A673 (cell line): ENCODE results near the gene VWA8. TPM values are rescaled to one million over a fixed set of nuclear protein-coding genes. Genes with fewer than 3 reads are reported as not detected.

ENCODE experiments used
- BruUV-seq: library from RNA; stranded (reverse); fragments of 400-500 nt; replicated peaks from 2 replicates; lab custom pipeline; 2021; lab: Mats Ljungman, UMichigan
- CTCF ChIA-PET: fragments of 300-600 bp; sonication (Branson Sonifier 250); formaldehyde crosslinking; loops from one replicate; lab custom pipeline; 2022; ENCODE audit warnings: antibody characterized with exemption; lab: Charles Lee
- POLR2A ChIA-PET: fragments of 300-600 bp; sonication (Branson Sonifier 250); formaldehyde crosslinking; loops from one replicate; lab custom pipeline; 2022; ENCODE audit warnings: antibody characterized with exemption; ENCODE audit not compliant: low non-redundant PET; lab: Charles Lee
- DNase-seq: peaks from one replicate; pipeline ENCODE4 v3.0.0-alpha.2; 2015; ENCODE audit warnings: low spot score
- H3K27ac ChIP-seq: fragments of 200-600 bp; sonication (generic); 2 replicates; pipeline ENCODE4 v1.5.1; 2016; ENCODE audit warnings: mixed run types, low read depth, mild to moderate bottlenecking, mixed read lengths, antibody characterized with exemption, low read length; ENCODE audit not compliant: poor library complexity, severe bottlenecking
- H3K27me3 ChIP-seq: fragments of 200-600 bp; sonication (generic); replicated peaks from 2 replicates; pipeline ENCODE4 v1.6.1; 2017; ENCODE audit warnings: mixed run types, low read depth, mild to moderate bottlenecking, mixed read lengths, antibody characterized with exemption, low read length; ENCODE audit not compliant: insufficient read depth, poor library complexity
- H3K36me3 ChIP-seq: fragments of 200-600 bp; sonication (generic); 2 replicates; pipeline ENCODE4 v1.6.1; 2016; ENCODE audit warnings: mixed run types, mild to moderate bottlenecking, mixed read lengths, antibody characterized with exemption, low read length; ENCODE audit not compliant: insufficient read depth, poor library complexity, severe bottlenecking
- H3K4me1 ChIP-seq: fragments of 200-600 bp; sonication (generic); 2 replicates; pipeline ENCODE4 v1.6.1; 2017; ENCODE audit warnings: mixed run types, mild to moderate bottlenecking, mixed read lengths, antibody characterized with exemption, low read length; ENCODE audit not compliant: insufficient read depth, poor library complexity, severe bottlenecking
- H3K4me3 ChIP-seq: fragments of 200-600 bp; sonication (generic); 2 replicates; pipeline ENCODE4 v1.5.1; 2016; ENCODE audit warnings: low read depth, mixed run types, mild to moderate bottlenecking, mixed read lengths, low read length; ENCODE audit not compliant: poor library complexity, severe bottlenecking
- H3K9me3 ChIP-seq: fragments of 200-600 bp; sonication (generic); 2 replicates; pipeline ENCODE4 v1.6.1; 2016; ENCODE audit warnings: mixed run types, low read depth, mild to moderate bottlenecking, mixed read lengths, antibody characterized with exemption, low read length; ENCODE audit not compliant: poor library complexity, severe bottlenecking
- EZH2 ChIP-seq: fragments of 200-600 bp; sonication (generic); IDR thresholded peaks from 2 replicates; pipeline ENCODE4 v1.6.1; 2017; ENCODE audit warnings: borderline replicate concordance, low read depth, mild to moderate bottlenecking, mixed read lengths, antibody characterized with exemption, low read length; ENCODE audit not compliant: poor library complexity, severe bottlenecking
- intact Hi-C: fragments of 100-400 bp; cut with micrococcal nuclease; formaldehyde crosslinking; loops from one replicate; pipeline ENCODE4 v1.10.0; 2022; ENCODE audit not compliant: unreplicated experiment
- total RNA-seq: library from RNA; stranded (reverse); gene quantifications from 2 replicates; pipeline ENCODE4 v1.2.3, GENCODE V29; 2021
- TF ChIP-seq, protein P1 (sequence below): fragments of 300-800, 200-600 bp; sonication (generic); conservative IDR thresholded peaks from 2 replicates; pipeline ENCODE4 v1.5.1; 2017; ENCODE audit warnings: low read depth, mild to moderate bottlenecking, antibody characterized with exemption, low read length, moderate library complexity, mixed read lengths

Gene VWA8
- total RNA-seq, 1 experiment from 2014 or later, result 18.5 TPM

DNA sequence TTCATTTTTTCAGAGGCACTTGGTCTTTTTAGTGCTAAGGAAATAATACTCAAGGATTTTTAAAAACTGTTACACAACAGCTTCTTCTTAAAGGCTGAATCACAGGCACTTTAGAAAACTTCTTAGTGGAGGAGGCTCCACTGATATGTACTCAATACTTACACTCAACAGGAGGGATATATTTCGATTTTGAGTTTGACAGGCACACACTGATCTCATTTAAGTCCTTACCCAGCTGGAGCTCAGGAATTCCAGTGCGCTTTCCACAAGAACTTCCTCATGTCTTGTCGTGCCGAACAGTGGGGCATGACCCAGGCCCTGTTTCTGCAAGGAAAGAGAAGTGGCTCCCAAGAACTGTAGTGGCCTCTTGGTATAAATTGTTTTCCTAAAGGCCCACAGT lies 399.7 kb downstream of the VWA8 start:
- no peak for TF ChIP-seq EZH2
- TF ChIP-seq, protein P1, sequence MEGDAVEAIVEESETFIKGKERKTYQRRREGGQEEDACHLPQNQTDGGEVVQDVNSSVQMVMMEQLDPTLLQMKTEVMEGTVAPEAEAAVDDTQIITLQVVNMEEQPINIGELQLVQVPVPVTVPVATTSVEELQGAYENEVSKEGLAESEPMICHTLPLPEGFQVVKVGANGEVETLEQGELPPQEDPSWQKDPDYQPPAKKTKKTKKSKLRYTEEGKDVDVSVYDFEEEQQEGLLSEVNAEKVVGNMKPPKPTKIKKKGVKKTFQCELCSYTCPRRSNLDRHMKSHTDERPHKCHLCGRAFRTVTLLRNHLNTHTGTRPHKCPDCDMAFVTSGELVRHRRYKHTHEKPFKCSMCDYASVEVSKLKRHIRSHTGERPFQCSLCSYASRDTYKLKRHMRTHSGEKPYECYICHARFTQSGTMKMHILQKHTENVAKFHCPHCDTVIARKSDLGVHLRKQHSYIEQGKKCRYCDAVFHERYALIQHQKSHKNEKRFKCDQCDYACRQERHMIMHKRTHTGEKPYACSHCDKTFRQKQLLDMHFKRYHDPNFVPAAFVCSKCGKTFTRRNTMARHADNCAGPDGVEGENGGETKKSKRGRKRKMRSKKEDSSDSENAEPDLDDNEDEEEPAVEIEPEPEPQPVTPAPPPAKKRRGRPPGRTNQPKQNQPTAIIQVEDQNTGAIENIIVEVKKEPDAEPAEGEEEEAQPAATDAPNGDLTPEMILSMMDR, result no peak
- no peak for DNase-seq

DNA sequence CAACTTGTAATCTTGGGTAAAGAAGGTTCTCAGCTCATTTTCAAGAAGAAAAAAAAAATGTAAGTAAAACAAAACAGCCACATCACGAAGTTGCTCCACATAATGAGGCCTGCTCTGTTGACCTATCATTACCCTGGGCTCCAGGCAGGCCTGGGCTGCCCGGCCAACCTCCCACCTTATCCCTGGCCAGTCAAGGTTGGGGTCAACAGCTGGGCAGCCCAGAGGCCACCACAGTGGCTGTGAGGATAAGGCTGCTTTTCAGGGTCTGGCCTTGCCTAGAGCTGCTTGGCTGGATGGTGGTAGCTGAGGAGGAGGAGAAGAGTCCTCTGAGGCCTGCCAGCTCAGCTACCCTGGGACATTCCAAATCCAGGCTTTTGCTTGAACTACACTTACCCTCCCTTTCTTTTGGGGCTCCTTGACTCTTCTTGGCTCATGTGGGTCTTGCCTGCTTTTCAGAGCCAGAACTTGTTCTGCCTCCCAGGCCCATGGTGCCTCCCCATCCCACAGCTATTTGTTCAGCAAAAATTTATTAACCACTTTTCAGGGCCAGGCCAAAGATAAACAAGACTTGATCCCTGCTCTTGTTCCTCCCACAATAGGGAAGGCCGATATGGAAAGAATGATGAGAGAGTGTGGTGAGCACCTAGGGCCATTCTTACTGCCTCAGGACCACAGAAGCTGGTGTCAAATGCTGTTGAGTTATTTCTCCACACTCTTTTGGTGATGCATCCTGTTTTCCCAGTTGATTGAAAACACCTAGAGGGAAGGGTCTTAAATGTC lies 401.9 kb downstream of the VWA8 start:
- Histone ChIP-seq H3K4me3 (no peak overlapping the region), H3K27ac (no peak overlapping the region), H3K9me3 (no peaks in the 10 kb centered on the region), H3K4me1 (peaks cover 17% of the 10 kb centered on the region), H3K36me3 (no peaks in the 10 kb centered on the region), H3K27me3 (no peaks in the 10 kb centered on the region)
- intact Hi-C loops, result no loop called here
- TF ChIP-seq, protein P1, result no peak
- TF ChIP-seq EZH2, result no peak
- DNase-seq, result no peak
- ChIA-PET POLR2A (no interaction called here), CTCF (no interaction called here)
- BruUV-seq, result no TSS peak

More for the DNA sequence above, 399.7 kb downstream of the VWA8 start:
- Histone ChIP-seq H3K27ac (no peak overlapping the region), H3K27me3 (no peaks in the 10 kb centered on the region), H3K4me1 (peaks cover 23% of the 10 kb centered on the region), H3K36me3 (no peaks in the 10 kb centered on the region), H3K9me3 (no peaks in the 10 kb centered on the region), H3K4me3 (no peak overlapping the region)
- ChIA-PET POLR2A (no interaction called here), CTCF (interaction anchor here (0.6 kb wide), 1 partner anchor 133 kb away, joined by 3 read pairs; no protein-coding TSS in a partner anchor)
- no TSS peak for BruUV-seq
- intact Hi-C loops, result no loop called here

DNA sequence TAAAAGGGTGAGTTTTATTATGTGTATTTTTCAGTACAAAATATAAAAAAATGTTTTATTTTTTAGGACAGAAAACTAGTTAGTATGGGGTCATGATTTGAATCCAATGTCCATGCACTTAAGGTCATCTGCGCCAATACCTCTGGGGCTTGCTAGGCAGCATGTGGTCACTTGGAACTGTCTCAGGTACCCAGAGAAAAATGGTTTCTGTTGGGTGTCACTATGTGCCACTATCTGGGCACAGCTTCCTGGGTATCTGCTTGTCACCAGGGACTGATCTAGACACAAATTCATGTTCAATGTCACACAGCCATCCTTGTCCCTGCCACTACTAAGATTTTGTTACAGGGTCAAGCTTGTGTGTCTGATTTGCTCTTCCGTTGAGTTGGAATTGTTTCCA lies 403.2 kb downstream of the VWA8 start:
- H3K4me1 ChIP-seq, result peaks cover 6% of the 10 kb centered on the region
- ChIA-PET CTCF (no interaction called here), POLR2A (no interaction called here)
- TF ChIP-seq EZH2, result no peak
- TF ChIP-seq, protein P1, result no peak
- intact Hi-C loops, result no loop called here
- no peaks in the 10 kb centered on the region for H3K27me3 ChIP-seq
- no peak for DNase-seq
- no TSS peak for BruUV-seq
- H3K36me3 ChIP-seq, result no peaks in the 10 kb centered on the region
- no peak overlapping the region for H3K27ac ChIP-seq
- H3K9me3 ChIP-seq, result no peaks in the 10 kb centered on the region
- no peak overlapping the region for H3K4me3 ChIP-seq
